Thymus (tissue), 11 donors: ENCODE results near the gene CXCR3. TPM values are rescaled to one million over a fixed set of nuclear protein-coding genes. Genes with fewer than 3 reads are reported as not detected.
"Not testable (repeated sequence)": the region's sequence is repeated elsewhere in the genome, so short reads cannot be mapped to it uniquely, and the experiment has no call there.

ENCODE experiments used
- DNase-seq, 9 donors: peaks; one replicate each; pipeline ENCODE4 v3.0.0-alpha.2; 2013; ENCODE audit warnings: low spot score in 9 of 9, low read depth in 6 of 9, missing footprints in 1 of 9
- H3K27ac ChIP-seq, 2 donors: one replicate each; pipeline ENCODE4 v1.5.1; 2013; ENCODE audit warnings: control low read depth in 1 of 2, low read depth in 1 of 2, low read length in 1 of 2, mild to moderate bottlenecking in 1 of 2, moderate library complexity in 1 of 2
- H3K27me3 ChIP-seq, 2 donors: one replicate each; pipeline ENCODE4 v1.5.1; 2013; ENCODE audit warnings: low read length in 1 of 2; ENCODE audit not compliant: control insufficient read depth in 2 of 2, insufficient read depth in 1 of 2
- H3K36me3 ChIP-seq, 2 donors: one replicate each; pipeline ENCODE4 v1.5.1; 2013; ENCODE audit warnings: low read length in 1 of 2, mild to moderate bottlenecking in 1 of 2, moderate library complexity in 1 of 2; ENCODE audit not compliant: control insufficient read depth in 2 of 2, insufficient read depth in 2 of 2
- H3K4me1 ChIP-seq, 2 donors: one replicate each; pipeline ENCODE4 v1.5.1; 2013; ENCODE audit warnings: low read length in 2 of 2; ENCODE audit not compliant: control insufficient read depth in 2 of 2, insufficient read depth in 2 of 2
- H3K4me3 ChIP-seq, 2 donors: one replicate each; pipeline ENCODE4 v1.5.1; 2013; ENCODE audit warnings: low read length in 2 of 2, control low read depth in 1 of 2, mild to moderate bottlenecking in 1 of 2
- H3K9me3 ChIP-seq, 2 donors: one replicate each; pipeline ENCODE4 v1.5.1; 2013; ENCODE audit warnings: low read length in 1 of 2, mild to moderate bottlenecking in 1 of 2; ENCODE audit not compliant: control insufficient read depth in 2 of 2, insufficient read depth in 1 of 2
- WGBS: extraction: QIAGEN DNeasy Blood & Tissue Kit; methylation state at CpG from one replicate; pipeline ENCODE4 v1.1.7; 2013; 5-methylcytosine and 5-hydroxymethylcytosine counted together
- polyA plus RNA-seq: library from polyadenylated mRNA; stranded (reverse); fragments of 200-250 nt; gene quantifications from one replicate; pipeline ENCODE4 v1.2.3, GENCODE V29; 2013
- total RNA-seq: library from RNA; stranded (reverse); fragments of 120-200 nt; gene quantifications from one replicate; pipeline ENCODE4 v1.2.4, GENCODE V29; 2013
- donor health status: healthy.

Gene CXCR3
- total and polyA plus RNA-seq, 2 donors = 1.6 to 4.0 TPM

DNA sequence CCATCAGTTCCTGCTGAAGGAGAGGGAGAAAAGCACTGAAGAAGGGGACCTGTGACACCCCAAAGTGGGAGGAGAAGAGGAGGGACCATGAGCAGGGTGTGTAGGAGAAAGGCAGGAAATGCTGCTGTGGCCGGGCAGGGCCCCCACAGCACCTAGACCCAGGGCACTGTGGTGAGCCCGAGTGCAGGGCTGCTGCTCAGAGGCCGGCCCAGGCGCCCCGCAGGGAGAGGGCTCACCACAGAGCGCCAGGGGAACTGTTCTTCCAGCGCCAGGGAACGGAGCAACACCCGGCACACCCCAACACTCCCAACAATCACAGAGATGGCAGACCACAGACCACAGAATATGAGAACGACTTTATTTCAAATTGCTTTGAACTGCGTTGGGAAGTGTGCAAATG is 44.3 kb upstream of the CXCR3 start:
- not testable (repeated sequence) for H3K27me3 ChIP-seq, DNase-seq
- 4% methylated on average over 11 of the region's 11 CpGs for WGBS

DNA sequence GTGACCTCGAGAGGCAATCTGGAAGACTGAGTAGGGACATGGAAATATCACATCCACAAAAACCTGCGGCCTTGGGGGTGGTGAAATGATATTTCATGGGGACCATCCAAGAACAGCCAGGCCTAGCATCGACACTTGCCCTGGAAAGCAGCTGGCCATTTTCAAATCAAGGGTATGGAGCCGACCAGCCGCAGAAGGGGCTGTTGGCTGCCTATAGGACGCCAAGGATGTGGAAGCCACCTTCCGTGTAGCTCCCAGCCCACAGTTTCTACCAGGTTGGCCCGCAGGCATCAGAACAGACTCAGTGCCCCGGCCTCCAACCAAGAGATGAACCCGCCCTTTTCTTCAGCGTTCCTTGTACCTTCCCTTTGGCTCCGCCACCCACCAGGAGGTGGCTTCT is 43.6 kb upstream of the CXCR3 start:
- DNase-seq = no peak
- Histone ChIP-seq H3K27ac (no peak overlapping the region), H3K4me3 (no peak overlapping the region), H3K9me3 (no peaks in the 10 kb centered on the region), H3K4me1 (peaks cover 0 to 14% of the 10 kb centered on the region in 2 donors), H3K36me3 (no peaks in the 10 kb centered on the region), H3K27me3 (no peaks in the 10 kb centered on the region)
- 90% methylated on average over 12 of the region's 12 CpGs for WGBS

More for the DNA sequence above, 44.3 kb upstream of the CXCR3 start:
- not testable (repeated sequence) for H3K4me3 ChIP-seq, H3K27ac ChIP-seq, H3K9me3 ChIP-seq, H3K36me3 ChIP-seq
- peaks cover 0 to 14% of the 10 kb centered on the region in 2 donors for H3K4me1 ChIP-seq

DNA sequence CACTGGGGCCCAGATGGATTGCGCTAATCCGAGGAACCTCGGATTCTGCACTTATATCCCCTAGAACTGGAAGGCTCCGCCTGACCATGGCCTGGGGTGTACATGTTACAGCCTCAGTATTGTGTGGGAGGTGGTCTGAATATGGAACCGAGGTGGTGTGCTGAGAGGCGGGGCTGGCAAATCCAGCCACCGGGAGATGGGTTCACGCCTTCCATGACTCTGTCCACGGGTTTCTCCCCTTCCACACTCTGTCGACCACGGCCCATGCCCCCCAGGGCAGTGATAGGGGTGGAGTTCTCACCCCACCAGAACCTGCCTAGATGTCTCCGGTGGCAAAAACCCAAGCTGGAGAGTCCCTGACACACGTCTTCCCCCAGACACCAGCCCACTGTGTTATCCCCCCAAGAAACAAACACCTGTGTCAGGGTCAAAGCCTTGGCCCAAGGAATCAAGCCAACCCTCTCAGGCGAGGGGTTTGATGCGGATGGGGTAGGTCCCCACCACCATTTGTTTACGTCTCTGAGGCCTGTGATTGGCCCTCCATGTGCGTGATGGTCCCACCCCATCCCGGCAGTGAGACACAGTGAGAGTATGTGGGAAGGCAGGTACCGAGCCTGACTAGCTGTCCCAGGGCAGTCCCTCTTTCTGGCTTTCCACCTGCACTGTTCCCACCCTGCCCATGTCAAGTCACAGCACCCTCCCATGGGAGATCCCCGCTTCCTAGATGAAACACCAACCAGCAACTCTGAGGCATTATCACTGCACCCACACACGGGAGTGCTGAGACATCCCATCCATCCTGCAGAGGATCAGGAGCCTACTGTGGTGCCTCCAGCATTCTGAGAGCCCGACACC is 42.5 kb upstream of the CXCR3 start:
- no peak overlapping the region for H3K4me3 ChIP-seq
- no peak overlapping the region for H3K27ac ChIP-seq
- no peak for DNase-seq
- H3K27me3 ChIP-seq = no peaks in the 10 kb centered on the region
- H3K4me1 ChIP-seq = peaks cover 0 to 14% of the 10 kb centered on the region in 2 donors
- H3K9me3 ChIP-seq = no peaks in the 10 kb centered on the region
- WGBS = 96% methylated on average over 22 of the region's 22 CpGs
- H3K36me3 ChIP-seq = no peaks in the 10 kb centered on the region

DNA sequence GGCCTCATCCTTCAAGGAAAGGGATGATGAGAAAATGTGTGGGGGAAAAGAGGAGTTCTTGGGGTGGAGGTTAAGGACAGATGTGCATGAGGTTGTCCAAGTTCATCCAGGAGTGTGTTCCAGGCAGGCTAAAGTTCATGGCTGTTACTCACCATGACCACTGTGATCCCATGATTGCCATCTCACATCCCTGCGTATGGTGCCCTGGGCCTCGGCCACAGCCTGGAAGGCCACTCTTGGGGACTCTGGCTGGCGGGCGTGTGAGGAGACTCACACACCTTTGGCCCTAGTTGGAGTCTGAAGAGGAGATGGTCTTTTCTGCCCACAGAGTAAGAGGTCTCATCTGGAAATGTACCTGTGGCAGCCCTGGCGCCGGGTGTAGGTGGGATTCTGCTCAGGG is 41.6 kb upstream of the CXCR3 start:
- Histone ChIP-seq H3K9me3 (no peaks in the 10 kb centered on the region), H3K36me3 (no peaks in the 10 kb centered on the region), H3K27me3 (no peaks in the 10 kb centered on the region), H3K4me3 (no peak overlapping the region), H3K27ac (no peak overlapping the region), H3K4me1 (peaks cover 0 to 12% of the 10 kb centered on the region in 2 donors)
- no peak for DNase-seq
- WGBS = 95% methylated on average over 6 of the region's 6 CpGs

DNA sequence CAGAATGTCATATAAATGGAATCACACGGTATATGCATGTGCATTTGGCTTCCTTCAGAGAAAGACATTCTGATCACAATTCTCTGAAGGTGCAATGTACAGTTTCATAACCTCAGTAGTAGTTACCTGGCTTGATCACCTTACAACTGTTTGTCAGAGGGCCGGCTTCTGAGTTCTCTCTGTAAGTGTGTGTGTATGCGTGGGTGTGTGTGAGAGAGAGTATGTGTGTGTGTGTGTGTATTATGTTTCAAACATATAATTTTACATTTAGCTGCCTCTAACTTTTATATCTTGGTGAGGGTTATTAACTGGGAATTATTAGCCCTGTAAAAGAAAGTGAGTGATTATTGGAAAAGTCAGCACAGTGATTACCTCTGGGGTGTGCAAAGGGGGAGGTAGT is 41.0 kb upstream of the CXCR3 start:
- DNase-seq = no peak
- H3K27me3 ChIP-seq = no peaks in the 10 kb centered on the region
- no peak overlapping the region for H3K4me3 ChIP-seq
- no peak overlapping the region for H3K27ac ChIP-seq
- no peaks in the 10 kb centered on the region for H3K9me3 ChIP-seq
- WGBS = 89% methylated on average over 3 of the region's 3 CpGs
- peaks cover 0 to 12% of the 10 kb centered on the region in 2 donors for H3K4me1 ChIP-seq
- H3K36me3 ChIP-seq = no peaks in the 10 kb centered on the region

DNA sequence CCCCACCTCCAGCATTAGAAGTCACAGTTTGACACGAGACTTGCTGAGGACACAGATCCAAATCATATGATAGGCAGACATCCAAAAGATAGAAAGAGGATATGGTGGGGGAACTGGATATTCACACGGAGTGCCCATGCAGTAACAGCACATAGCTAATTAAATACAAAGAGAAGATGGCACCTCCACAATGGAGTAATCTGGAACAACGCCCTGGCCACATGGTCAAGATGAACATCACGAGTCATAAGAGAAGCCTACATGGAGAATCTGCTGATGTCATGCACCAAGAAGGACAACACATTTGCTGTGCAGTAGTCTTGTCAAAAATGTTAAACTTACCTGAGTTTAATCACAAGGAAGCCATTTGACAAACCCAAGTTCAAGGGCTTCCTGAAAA is 39.0 kb upstream of the CXCR3 start:
- Histone ChIP-seq H3K27me3 (no peaks in the 10 kb centered on the region), H3K36me3 (no peaks in the 10 kb centered on the region), H3K9me3 (no peaks in the 10 kb centered on the region), H3K4me1 (peaks cover 0 to 3% of the 10 kb centered on the region in 2 donors), H3K4me3 (no peak overlapping the region), H3K27ac (no peak overlapping the region)
- DNase-seq = no peak
- WGBS = 98% methylated on average over 4 of the region's 4 CpGs

DNA sequence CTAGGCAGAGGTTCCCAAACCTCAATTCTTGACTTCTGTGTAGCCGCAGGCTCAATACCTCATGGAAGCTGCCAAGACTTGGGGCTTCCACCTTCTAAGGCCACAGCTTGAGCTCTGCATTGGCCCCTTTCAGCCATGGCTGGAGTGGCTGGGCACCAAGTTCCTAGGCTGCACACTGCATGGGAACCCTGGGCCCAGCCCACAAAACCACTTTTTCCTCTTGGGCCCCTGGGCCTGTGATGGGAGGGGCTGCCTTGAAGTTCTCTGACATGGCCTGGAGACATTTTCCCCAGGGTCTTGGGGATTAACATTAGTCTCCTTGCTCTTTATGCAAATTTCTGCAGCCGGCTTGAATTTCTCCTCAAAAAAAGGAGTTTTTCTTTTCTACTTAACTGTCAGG is 35.0 kb upstream of the CXCR3 start:
- Histone ChIP-seq H3K9me3 (no peaks in the 10 kb centered on the region), H3K36me3 (no peaks in the 10 kb centered on the region), H3K27ac (no peak overlapping the region), H3K4me1 (no peaks in the 10 kb centered on the region), H3K4me3 (no peak overlapping the region), H3K27me3 (no peaks in the 10 kb centered on the region)
- 95% methylated on average over 2 of the region's 2 CpGs for WGBS
- DNase-seq = no peak

DNA sequence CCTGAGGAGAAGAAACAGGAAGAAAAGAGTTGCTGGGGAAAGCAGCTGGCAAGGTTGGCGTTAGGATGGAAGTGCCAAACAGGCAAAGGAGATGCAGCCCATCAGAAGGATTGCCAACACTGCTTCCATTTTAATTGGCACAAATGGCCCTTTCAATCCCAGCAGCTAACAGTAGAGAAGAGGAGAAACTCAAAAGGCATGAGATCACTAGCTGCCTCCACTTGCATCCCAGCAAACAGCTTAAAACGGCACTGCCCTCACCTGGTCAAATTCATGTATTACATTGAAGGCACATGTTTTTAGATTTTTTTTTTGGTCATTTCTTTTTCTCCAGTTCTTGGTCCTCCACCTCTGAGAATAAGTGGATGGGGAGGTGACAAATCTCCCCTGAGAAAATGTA is 34.1 kb upstream of the CXCR3 start:
- Histone ChIP-seq H3K9me3 (no peaks in the 10 kb centered on the region), H3K4me1 (no peaks in the 10 kb centered on the region), H3K27ac (no peak overlapping the region), H3K36me3 (no peaks in the 10 kb centered on the region), H3K27me3 (no peaks in the 10 kb centered on the region), H3K4me3 (no peak overlapping the region)
- DNase-seq = peak in 4 of 9 donors; percentile 30 to 71 (median 46)
- 45% methylated on average over 2 of the region's 2 CpGs for WGBS

DNA sequence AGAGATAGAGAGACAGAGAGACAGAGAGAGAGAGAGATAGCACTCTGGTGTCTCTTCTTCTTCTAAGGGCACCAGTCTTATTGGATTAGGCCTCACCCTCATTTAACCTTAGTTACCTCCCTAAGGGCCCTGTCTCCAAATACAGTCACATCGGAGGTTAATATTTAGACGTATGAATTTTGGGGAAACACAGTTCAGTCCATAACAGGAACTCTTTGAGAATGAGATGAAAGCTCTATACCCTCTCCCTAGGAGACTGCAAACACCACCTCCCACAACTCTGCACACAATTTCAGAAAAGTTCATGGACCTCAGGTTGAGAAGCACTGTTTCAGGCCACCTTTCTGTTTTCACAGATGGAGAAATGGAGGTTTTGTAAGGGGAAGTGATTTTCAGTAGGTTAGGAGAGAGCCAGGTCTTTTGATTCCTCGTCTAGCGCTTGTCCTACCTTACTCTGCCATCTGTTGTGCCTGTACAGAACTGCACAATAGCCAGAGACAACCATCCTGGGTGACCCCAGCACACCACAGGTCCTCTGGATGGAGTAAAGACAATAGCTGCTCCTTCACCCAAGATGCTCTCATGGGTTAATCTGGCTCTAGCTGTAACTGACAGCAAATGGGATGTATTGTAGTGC is 32.1 kb upstream of the CXCR3 start:
- Histone ChIP-seq H3K4me3 (no peak overlapping the region), H3K27ac (no peak overlapping the region), H3K36me3 (no peaks in the 10 kb centered on the region), H3K9me3 (no peaks in the 10 kb centered on the region), H3K4me1 (no peaks in the 10 kb centered on the region), H3K27me3 (no peaks in the 10 kb centered on the region)
- peak in 1 of 9 donors; percentile 37 for DNase-seq
- WGBS = 66% methylated on average over 4 of the region's 4 CpGs
